GM10266 (cell line): ENCODE measurements around the gene WSB2.

Experiments
- DNase-seq: peaks from one replicate; pipeline ENCODE4 v3.0.0; 2012; ENCODE audit errors: extremely low spot score
- TF ChIP-seq, protein P1 (sequence below): IDR thresholded peaks from 2 replicates; pipeline ENCODE4 v1.5.1; 2012; ENCODE audit warnings: mild to moderate bottlenecking, low read depth; ENCODE audit not compliant: control insufficient read depth, insufficient read depth; ENCODE audit errors: missing control alignments

The WSB2 gene

DNA sequence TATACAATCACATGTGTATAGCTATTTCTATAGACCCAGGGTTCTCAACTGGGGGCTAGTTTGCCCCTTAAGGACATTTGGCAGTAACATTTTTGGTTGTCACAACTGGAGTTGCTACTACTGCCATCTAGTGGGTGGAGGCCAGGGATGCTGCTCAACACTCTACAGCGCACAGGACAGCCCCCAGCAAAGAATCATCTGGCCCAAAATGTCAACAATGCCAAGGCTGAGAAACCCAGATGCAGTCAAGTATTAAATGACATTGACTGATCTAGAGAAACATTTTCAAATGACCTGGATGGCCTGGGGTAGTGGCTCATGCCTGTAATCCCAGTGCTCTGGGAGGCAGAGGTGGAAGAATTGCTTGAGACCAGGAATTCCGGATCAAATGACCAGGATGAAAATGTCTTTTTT is 5.8 kb downstream of the WSB2 start:
- peak; percentile 57 for DNase-seq
- TF ChIP-seq, protein P1, sequence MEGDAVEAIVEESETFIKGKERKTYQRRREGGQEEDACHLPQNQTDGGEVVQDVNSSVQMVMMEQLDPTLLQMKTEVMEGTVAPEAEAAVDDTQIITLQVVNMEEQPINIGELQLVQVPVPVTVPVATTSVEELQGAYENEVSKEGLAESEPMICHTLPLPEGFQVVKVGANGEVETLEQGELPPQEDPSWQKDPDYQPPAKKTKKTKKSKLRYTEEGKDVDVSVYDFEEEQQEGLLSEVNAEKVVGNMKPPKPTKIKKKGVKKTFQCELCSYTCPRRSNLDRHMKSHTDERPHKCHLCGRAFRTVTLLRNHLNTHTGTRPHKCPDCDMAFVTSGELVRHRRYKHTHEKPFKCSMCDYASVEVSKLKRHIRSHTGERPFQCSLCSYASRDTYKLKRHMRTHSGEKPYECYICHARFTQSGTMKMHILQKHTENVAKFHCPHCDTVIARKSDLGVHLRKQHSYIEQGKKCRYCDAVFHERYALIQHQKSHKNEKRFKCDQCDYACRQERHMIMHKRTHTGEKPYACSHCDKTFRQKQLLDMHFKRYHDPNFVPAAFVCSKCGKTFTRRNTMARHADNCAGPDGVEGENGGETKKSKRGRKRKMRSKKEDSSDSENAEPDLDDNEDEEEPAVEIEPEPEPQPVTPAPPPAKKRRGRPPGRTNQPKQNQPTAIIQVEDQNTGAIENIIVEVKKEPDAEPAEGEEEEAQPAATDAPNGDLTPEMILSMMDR: peak; percentile 66

DNA sequence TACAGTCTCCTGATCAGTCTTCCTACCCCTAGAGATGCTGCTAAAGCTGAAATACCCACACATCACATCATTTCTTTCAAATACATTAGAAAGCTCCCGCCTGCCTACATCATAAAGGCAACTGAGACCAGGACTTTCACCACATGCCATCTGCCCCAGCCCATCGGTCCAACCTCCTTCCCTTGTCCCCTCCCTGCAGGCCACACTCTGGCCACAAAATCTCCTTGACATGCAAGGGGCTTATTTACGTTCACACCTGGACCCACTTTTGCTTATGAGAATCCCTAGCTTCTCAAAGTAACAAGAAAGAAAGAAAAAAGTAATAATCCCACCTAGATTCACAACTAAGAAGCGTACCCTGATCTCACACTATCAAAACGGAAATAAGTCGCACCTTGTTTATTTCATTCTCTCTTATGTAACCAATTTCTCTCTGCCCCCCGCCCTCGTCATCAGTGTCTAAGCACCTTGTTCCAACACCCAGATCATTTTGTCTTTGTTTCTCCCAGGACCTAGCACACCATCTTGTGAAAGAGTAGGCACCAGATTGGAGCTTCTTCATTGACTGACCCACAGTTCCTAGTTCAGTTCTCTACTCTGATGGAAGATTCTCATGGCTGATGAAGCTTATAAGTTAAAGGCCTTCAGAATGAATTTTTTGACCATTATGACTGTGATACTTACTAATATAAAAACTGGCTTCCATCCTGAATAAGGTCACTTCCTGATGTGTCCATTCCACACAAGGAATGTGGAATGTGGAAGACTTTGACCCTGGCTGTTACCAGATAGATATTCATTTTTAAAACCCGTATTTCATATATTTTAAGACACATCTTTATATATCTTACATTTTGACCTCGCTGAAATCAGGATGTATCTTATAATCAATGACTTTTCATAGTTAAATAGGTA is 7.7 kb downstream of the WSB2 start:
- TF ChIP-seq, protein P1: no peak
- DNase-seq: no peak

DNA sequence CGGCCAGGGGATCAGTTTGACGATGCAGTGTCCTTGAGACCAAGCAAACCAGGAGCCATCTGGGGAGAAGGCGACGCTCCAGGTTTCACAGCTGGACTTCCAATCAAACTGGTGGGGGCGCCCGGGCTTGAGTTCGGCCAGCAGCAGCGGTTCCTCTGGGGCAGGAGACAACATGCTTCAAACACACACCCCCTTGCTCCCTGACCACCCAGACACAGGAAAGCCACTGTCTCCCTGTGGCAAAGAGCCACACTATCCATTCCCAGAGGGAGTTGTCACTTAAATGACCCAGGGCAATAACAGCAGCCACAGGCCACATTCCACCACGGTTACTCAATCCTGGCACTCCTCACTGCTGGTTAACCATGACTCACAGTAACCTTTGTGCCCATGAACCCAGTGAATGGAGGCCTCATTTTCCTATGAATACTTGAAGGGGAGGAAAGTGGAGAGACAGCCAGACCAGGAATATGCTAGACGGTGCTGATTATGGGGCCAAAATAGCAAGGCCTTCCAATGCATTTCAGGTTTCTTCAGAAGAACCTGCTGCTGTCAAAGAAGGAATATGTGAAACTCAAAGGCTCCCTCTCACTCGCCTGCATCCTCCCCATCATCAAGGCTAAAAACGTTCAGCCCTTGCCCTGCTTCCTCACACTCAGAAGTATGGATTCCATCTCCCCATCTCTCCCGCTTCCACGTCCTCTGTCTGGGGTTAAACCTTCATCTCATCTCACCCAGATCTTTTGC is 8.5 kb downstream of the WSB2 start:
- no peak for DNase-seq
- TF ChIP-seq, protein P1: no peak

DNA sequence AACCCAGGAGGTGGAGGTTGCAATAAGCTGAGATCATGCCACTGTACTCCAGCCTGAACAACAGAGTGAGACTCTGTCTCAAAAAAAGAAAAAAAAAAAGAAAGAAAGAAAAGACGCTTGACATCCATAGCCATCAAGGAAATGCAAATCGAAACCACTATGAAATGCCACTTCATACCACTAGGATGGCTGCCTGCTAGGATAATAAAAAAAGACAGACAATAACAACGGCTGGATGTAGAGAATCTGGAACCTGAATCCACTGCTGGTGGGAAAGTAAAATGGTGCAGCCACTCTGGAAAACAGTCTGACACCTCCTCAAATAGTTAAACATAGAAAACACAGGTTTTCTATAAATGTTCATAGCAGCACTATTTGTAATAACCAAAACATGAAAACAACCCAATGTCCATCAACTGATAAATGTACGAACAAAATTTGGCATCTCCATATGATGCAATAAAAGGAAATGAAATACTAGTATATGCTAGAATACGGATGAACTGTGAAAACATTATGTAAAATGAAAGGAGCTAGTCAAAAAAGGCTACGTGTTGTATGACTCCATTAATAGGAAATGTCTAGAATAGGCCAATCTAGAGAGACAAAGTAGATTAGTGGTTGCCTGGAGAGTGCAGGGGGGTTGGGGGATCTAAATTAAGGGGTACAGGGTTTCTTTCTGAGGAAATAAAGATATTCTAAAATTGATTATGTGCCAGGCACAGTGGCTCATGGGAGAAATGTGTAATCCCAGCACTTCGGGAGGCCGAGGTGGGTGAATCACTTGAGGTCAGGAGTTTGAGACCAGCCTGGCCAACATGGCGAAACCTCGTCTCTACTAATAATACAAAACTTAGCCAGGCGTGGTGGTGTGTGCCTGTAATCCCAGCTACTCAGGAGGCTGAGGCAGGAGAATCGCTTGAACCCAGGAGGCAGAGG is 9.7 kb downstream of the WSB2 start:
- no peak for DNase-seq
- TF ChIP-seq, protein P1: no peak

DNA sequence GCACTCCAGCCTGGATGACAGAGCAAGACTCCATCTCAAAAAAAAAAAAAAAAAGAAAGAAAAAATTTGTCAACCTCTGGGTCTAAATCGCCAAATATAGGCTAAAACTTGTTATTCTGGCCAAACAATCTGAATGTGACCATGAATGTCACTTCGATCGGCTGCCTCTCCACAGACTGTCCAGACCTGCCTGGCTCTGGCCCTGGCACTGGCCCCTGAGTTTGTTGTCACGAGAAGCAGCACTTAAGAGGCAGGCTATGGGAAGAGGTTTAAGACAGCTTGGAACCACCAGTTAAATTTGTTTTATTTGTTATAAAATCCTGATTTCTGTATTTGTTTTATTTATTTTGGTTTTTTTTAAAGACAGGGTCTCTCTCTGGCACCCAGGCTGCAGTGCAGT is 14.5 kb downstream of the WSB2 start:
- DNase-seq: no peak

DNA sequence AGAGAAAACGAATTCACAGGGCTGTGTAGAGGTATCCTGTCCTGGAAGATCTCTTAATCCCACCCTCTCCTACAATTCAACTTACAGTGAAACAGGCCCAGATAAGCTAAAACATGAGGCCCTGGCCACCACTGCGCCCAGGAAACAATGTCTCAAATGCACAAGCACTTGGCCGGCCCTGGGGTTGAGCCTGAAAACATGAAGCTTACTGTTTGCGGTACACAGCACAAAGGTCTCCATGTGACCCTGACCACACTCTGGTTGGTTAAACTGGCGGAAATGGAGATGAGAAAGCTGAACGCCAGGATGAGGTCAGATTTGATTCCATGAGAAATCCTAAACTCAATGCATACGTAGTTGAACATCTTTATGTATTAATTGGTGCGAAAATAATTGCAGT is 16.4 kb downstream of the WSB2 start:
- no peak for DNase-seq
- TF ChIP-seq, protein P1: no peak

More for the DNA sequence above, 14.5 kb downstream of the WSB2 start:
- TF ChIP-seq, protein P1: no peak
